ENCODE measurements around the gene CEACAM1. TPM values are rescaled to one million over a fixed set of nuclear protein-coding genes. Genes with fewer than 3 reads are reported as not detected.

The CEACAM1 gene
- 13.8 TPM for total RNA-seq
- long read RNA-seq, partial matches to known transcripts, result 1 of 6 reads
- long read RNA-seq, other reads (novel, unspliced or antisense), result 1 of 6 reads

GRCh38 chr19:42528354-42529247, at the start of gene CEACAM1:
TSS of gene CEACAM1 (minus strand) at chr19:42528481. CDS start at chr19:42528374, 107 bp downstream.
- DNase-seq, result peak; percentile 71
- intact Hi-C loops (cut with DNase I), result no loop called here
- H3K27ac ChIP-seq, result peak within 1 kb of the TSS; percentile 74
- TF ChIP-seq CTCF (IDR thresholded peaks at IDR 0.05), result no peak
- no peaks in the 10 kb centered on the region for H3K9me3 ChIP-seq
- peak; percentile 81 to 84 for ATAC-seq
- no peaks in the 10 kb centered on the region for H3K36me3 ChIP-seq
- no peaks in the 10 kb centered on the region for H3K27me3 ChIP-seq (ENCODE audit: low read depth)
- H3K4me1 ChIP-seq, result peaks cover 23% of the 10 kb centered on the region
- peak within 1 kb of the TSS; percentile 48 for H3K4me3 ChIP-seq

GRCh38 chr19:42577016-42577415, 48.7 kb upstream of the CEACAM1 start:
- ATAC-seq (no peak), DNase-seq (no peak)
- H3K27me3 ChIP-seq (ENCODE audit: low read depth), result peaks cover 15% of the 10 kb centered on the region
- H3K36me3 ChIP-seq, result no peaks in the 10 kb centered on the region
- intact Hi-C loops (cut with DNase I), result no loop called here
- TF ChIP-seq CTCF (IDR thresholded peaks at IDR 0.05), result no peak
- no peak overlapping the region for H3K27ac ChIP-seq
- no peaks in the 10 kb centered on the region for H3K9me3 ChIP-seq
- peaks cover 5% of the 10 kb centered on the region for H3K4me1 ChIP-seq
- no peak overlapping the region for H3K4me3 ChIP-seq

GRCh38 chr19:42576241-42576640, 48.0 kb upstream of the CEACAM1 start:
- Histone ChIP-seq H3K27ac (no peak overlapping the region), H3K36me3 (no peaks in the 10 kb centered on the region), H3K4me1 (peaks cover 5% of the 10 kb centered on the region), H3K4me3 (no peak overlapping the region), H3K27me3 (ENCODE audit: low read depth) (peaks cover 15% of the 10 kb centered on the region), H3K9me3 (no peaks in the 10 kb centered on the region)
- no peak for DNase-seq
- TF ChIP-seq CTCF (IDR thresholded peaks at IDR 0.05), result no peak
- intact Hi-C loops (cut with DNase I), result no loop called here
- no peak for ATAC-seq

GRCh38 chr19:42573642-42574041, 45.4 kb upstream of the CEACAM1 start:
- no peak for TF ChIP-seq CTCF (IDR thresholded peaks at IDR 0.05)
- DNase-seq (no peak), ATAC-seq (no peak)
- Histone ChIP-seq H3K27ac (no peak overlapping the region), H3K4me3 (no peak overlapping the region), H3K4me1 (peaks cover 5% of the 10 kb centered on the region), H3K27me3 (ENCODE audit: low read depth) (no peaks in the 10 kb centered on the region), H3K36me3 (no peaks in the 10 kb centered on the region), H3K9me3 (no peaks in the 10 kb centered on the region)
- intact Hi-C loops (cut with DNase I), result no loop called here

- intact Hi-C loops (cut with DNase I), result no loop called here
- H3K27ac ChIP-seq, result no peak overlapping the region
- H3K27me3 ChIP-seq (ENCODE audit: low read depth), result no peaks in the 10 kb centered on the region
- no peaks in the 10 kb centered on the region for H3K9me3 ChIP-seq
- ATAC-seq (no peak), DNase-seq (no peak)
- no peaks in the 10 kb centered on the region for H3K4me1 ChIP-seq
- no peak for TF ChIP-seq CTCF (IDR thresholded peaks at IDR 0.05)
- H3K36me3 ChIP-seq, result no peaks in the 10 kb centered on the region
- no peak overlapping the region for H3K4me3 ChIP-seq
These were observed 42.8 kb upstream of the CEACAM1 start for GRCh38 chr19:42571116-42571515.
